ENCODE results near the gene DGKD.

DGKD gene

DNA sequence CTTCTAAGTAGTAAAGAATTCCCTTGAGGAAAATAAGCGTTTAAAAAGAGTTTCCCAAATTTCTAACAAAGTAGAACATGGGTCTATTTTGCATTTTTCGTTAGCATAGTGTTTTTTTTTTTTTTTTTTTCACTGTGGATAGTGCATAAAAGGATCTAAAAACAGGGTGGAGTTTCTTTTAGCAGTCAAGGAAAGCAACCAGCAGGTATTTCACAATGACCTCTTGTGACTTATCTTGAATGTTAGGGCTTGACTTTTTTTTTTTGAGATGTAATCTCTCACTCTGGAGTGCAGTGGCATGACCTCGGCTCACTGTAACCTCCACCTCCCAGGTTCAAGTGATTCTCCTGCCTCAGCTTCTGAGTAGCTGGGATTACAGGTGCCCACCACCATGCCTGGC is 14.9 kb upstream of the DGKD start:
- DNase-seq, result no peak

GRCh38 chr2:233341296-233341695 is 13.0 kb upstream of the DGKD start:
- no peak for DNase-seq

DNA sequence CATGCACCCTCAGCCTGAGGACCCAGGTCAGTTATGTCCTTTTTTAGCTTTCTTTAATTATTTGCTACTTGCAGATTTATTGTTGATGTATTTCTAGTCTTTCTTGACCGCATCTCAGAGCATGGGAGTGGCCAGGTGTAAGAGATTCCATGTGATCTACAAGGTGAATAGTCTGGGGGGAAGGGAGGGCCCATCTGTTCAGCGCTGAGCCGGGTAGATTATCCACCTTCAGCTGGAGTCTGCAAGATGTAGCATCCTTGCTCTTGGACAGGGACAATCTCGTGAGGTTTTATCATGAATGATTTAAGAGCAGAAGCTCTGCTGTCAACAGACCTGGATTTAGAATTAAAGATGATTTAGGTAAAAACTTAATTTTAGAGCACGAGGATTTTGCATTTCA is 12.0 kb upstream of the DGKD start:
- DNase-seq, result no peak

- no peak for DNase-seq
These were observed 11.1 kb upstream of the DGKD start for GRCh38 chr2:233343171-233343705.

DNA sequence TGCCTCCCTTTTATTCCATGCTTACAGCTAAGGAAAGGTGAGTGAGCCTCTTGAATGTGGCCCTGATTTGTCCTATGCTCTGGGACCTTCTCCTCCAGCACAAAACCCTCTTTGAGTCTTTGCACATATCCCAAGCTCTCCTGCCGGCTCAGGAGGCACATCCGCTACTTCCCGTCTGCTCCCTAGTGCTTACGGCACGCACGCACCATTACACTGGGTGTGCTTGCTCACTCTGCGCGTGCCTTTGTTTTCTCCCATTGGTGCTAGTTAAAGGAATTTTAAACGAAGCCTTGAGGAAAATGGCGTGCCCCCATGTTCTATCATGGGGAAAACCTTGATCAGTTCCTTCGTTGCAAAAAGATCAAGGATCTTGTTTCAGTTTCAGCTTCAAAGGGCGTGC is 7.9 kb upstream of the DGKD start:
- no peak for DNase-seq

DNA sequence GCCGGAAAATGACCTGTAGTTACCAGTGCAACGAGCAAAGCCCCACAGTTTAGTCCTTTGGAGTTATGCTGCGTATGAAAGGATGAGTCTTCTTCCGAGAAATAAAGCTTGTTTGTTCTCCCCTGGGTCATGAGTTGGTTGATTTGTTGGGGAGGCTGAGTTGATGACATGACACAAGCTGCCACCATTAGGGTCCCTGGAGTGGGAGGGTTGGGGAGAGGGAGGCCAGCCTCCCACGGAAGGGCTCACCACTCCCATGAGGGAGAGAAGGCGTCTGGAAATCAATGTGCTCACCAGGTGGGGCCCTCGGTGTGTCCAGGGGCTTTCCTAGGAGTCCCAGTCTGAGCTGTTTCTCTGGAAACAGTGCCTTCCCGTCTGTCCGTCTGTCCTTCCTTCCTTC is 7.4 kb upstream of the DGKD start:
- no peak for DNase-seq

GRCh38 chr2:233349005-233349998 is 5.0 kb upstream of the DGKD start:
- no peak for DNase-seq

DNA sequence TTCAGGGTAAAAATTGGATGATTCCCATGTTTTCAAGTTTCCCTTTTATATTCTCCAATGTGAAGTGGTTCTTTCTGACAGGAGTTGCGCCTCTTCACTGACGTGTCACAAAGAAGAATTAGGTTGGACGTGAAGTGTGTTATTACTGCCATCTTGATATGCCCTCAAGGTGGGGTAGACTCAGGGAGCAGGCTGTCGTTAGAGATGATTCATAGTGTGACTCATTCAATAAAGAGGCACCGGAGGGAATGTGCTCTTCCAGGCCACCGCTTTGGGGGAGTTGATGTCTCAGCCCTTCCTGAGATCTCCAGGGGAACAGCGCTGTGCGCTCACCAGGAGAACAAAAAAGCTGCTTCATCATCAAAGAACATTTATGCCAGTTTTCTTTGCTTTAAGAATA is 3.6 kb upstream of the DGKD start:
- DNase-seq, result no peak

- no peak for DNase-seq
These were observed 2.9 kb upstream of the DGKD start for GRCh38 chr2:233351423-233351822.

DNA sequence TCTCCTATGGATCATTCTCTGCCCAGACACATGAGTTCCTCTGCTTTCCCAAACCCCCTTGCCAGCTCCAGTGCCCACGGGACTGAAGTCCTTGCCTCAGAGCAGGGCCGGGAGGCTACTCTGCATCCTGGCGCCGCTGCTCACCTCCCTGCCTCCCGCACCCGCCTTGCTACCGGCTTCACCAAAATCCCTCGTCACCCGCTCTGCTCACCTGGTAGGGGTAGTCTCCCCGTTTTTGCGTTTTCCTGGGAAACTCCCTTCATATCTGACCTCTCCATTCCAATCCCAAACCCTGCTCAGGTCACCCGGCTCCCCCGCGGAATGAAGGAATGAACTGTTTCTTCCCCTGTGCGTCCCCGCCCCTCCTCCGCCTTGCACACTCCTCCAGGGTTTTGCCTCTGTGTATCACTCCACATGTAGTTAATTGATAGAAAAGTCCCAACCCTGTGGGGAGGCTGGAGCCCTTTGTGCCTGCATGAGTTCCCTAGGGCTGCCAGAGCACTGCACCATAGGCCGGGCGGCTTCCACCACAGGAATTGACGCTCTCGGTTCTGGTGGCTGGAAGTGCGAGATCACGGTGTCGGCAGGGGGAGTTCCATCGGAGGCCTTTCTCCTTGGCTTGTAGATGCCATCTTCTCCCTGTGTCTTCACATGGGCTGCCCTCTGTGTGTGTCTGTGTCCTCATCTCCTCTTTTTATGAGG is 2.0 kb upstream of the DGKD start:
- DNase-seq, result no peak

GRCh38 chr2:233353101-233353768 is 1.1 kb upstream of the DGKD start:
- no peak for DNase-seq

DNA sequence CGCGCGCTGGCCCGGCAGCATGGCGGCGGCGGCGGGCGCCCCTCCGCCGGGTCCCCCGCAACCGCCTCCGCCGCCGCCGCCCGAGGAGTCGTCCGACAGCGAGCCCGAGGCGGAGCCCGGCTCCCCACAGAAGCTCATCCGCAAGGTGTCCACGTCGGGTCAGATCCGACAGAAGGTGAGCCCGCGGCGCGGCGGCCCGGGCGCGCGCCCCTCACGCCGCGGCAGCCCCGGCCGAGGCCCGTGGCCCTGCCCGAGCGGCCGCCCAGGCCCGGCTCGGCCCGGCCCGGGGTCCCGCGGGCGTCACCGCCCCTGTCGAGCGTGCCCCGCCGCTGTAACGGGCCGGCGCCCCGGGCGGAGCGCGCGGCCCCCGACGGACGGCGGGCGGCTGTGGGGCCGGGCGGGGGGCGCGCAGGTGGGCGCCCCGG is 218 bp downstream of the DGKD start:
- no peak for DNase-seq

- DNase-seq, result peak; percentile 21
These were observed 779 bp downstream of the DGKD start for GRCh38 chr2:233354971-233355574.

DNA sequence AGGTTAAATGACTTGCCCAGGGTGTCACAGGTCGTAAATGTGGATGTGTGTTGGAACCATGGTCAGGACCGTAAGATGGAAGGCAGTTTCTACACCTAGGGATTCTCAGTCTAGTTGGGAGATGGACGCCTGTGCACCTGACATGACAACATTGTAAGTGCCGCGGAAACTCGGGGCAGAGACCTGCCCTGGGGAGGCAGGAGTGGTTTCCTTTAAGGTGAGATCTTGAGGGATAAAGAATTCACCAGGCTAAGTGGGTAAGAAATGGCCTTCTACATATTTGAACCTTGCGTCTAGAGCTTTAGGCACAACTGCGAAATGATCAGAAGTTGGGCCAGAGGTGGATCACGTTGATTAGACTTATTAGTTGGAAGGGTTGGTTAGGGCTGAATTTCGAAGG is 1.6 kb downstream of the DGKD start:
- no peak for DNase-seq

GRCh38 chr2:233356546-233357308 is 2.4 kb downstream of the DGKD start:
- no peak for DNase-seq

GRCh38 chr2:233358335-233358734 is 4.0 kb downstream of the DGKD start:
- DNase-seq, result no peak

DNA sequence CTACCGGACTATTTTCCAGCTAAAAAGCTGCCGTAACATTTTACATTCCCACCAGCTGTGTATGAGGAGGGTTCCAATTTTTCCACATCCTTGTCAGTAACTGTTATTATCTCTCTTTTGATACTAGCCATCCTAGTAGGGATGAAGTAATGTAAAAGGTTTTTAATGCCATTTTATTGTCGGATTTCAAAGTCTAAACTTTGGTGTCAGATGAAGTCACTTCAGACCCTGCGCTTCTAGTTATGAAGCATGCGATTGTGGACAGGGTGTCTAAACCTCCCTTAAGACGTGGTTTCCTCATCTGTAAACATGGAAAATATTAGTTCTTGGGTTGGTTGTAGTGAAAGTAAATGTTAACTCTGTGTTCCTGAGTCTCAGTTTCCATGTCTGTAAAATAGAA is 4.7 kb downstream of the DGKD start:
- DNase-seq, result no peak

- no peak for DNase-seq
These were observed 5.5 kb downstream of the DGKD start for GRCh38 chr2:233359823-233360222.

DNA sequence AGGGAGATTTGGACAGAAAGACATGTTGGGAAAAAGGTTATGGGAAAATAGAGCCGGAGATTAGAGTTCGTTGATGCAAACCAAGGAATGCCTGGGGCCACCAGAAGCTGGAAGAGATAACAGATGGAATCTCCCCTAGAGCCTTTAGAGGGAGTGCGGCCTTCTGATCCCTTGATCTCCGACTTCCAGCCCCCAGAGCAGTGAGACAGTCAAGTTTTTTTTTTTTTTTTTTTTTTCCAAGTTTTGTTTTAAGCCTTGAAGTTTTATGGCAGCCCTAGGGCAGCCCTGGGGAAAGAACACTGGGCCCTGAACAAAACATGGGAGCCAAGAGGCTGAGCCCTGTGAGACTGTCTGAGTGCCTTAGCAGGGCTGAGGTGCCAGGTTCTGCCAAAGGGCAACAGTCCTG is 6.5 kb downstream of the DGKD start:
- no peak for DNase-seq

GRCh38 chr2:233361297-233361696 is 7.0 kb downstream of the DGKD start:
- DNase-seq, result no peak

GRCh38 chr2:233362742-233363141 is 8.4 kb downstream of the DGKD start:
- DNase-seq, result no peak

- no peak for DNase-seq
These were observed 9.5 kb downstream of the DGKD start for GRCh38 chr2:233363744-233364235.

All from activated naive CD4-positive, alpha-beta T cell treated with anti-CD3 and anti-CD28 coated beads, Interleukin-2, amount 50 U/mL, for 16 hours (primary cell).